Calu3 (cell line): ENCODE results near the gene PPP1CA. TPM values are rescaled to one million over a fixed set of nuclear protein-coding genes. Genes with fewer than 3 reads are reported as not detected.

Experiments
- BruUV-seq: library from RNA; stranded (reverse); fragments of 400-500 nt; replicated peaks from 2 replicates; lab custom pipeline; 2021; lab: Mats Ljungman, UMichigan
- CTCF ChIA-PET: fragments of 300-600 bp; sonication (Branson Sonifier 250); formaldehyde crosslinking; loops from one replicate; lab custom pipeline; 2022; ENCODE audit warnings: antibody characterized with exemption; lab: Charles Lee
- DNase-seq: peaks from one replicate; pipeline ENCODE4 v3.0.0; 2022
- H3K27ac Mint-ChIP-seq: one replicate; pipeline ENCODE4 v1.8.0; 2022; ENCODE audit warnings: mixed read lengths; ENCODE audit not compliant: unreplicated experiment
- H3K27me3 Mint-ChIP-seq: one replicate; pipeline ENCODE4 v1.8.0; 2022; ENCODE audit warnings: mixed read lengths; ENCODE audit not compliant: unreplicated experiment
- H3K36me3 Mint-ChIP-seq: one replicate; pipeline ENCODE4 v1.8.0; 2022; ENCODE audit warnings: mild to moderate bottlenecking, moderate library complexity, mixed read lengths; ENCODE audit not compliant: insufficient read depth, unreplicated experiment
- H3K4me1 Mint-ChIP-seq: one replicate; pipeline ENCODE4 v1.8.0; 2022; ENCODE audit warnings: mild to moderate bottlenecking, low read depth, mixed read lengths; ENCODE audit not compliant: unreplicated experiment
- H3K4me3 Mint-ChIP-seq: one replicate; pipeline ENCODE4 v1.8.0; 2022; ENCODE audit warnings: mild to moderate bottlenecking, low read depth, moderate library complexity, mixed read lengths; ENCODE audit not compliant: unreplicated experiment
- H3K9me3 Mint-ChIP-seq: one replicate; pipeline ENCODE4 v1.8.0; 2022; ENCODE audit warnings: low read depth, mixed read lengths; ENCODE audit not compliant: unreplicated experiment
- intact Hi-C: fragments of 100-400 bp; cut with micrococcal nuclease; formaldehyde crosslinking; loops from one replicate; pipeline ENCODE4 v1.10.0; 2022; ENCODE audit not compliant: unreplicated experiment
- total RNA-seq: library from RNA; stranded (reverse); gene quantifications from 2 replicates; pipeline ENCODE4 v1.2.3, GENCODE V29; 2022
- TF ChIP-seq, protein P1 (sequence below): fragments of 200-600 bp; IDR thresholded peaks from one replicate; pipeline ENCODE4 v1.8.0; 2022; ENCODE audit warnings: antibody characterized with exemption; ENCODE audit not compliant: unreplicated experiment

Gene PPP1CA
- total RNA-seq, 1 experiment from 2014 or later: 180 TPM

GRCh38 chr11:67448220-67448609 is 46.6 kb upstream of the PPP1CA start:
- Mint-ChIP-seq H3K4me1 (peaks cover 26% of the 10 kb centered on the region), H3K9me3 (no peaks in the 10 kb centered on the region), H3K27ac (no peak overlapping the region), H3K27me3 (no peaks in the 10 kb centered on the region), H3K36me3 (peaks cover 18% of the 10 kb centered on the region), H3K4me3 (no peak overlapping the region)
- TF ChIP-seq, protein P1, sequence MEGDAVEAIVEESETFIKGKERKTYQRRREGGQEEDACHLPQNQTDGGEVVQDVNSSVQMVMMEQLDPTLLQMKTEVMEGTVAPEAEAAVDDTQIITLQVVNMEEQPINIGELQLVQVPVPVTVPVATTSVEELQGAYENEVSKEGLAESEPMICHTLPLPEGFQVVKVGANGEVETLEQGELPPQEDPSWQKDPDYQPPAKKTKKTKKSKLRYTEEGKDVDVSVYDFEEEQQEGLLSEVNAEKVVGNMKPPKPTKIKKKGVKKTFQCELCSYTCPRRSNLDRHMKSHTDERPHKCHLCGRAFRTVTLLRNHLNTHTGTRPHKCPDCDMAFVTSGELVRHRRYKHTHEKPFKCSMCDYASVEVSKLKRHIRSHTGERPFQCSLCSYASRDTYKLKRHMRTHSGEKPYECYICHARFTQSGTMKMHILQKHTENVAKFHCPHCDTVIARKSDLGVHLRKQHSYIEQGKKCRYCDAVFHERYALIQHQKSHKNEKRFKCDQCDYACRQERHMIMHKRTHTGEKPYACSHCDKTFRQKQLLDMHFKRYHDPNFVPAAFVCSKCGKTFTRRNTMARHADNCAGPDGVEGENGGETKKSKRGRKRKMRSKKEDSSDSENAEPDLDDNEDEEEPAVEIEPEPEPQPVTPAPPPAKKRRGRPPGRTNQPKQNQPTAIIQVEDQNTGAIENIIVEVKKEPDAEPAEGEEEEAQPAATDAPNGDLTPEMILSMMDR: no peak
- no peak for DNase-seq
- intact Hi-C loops: no loop called here
- CTCF ChIA-PET: no interaction called here
- no TSS peak for BruUV-seq

DNA sequence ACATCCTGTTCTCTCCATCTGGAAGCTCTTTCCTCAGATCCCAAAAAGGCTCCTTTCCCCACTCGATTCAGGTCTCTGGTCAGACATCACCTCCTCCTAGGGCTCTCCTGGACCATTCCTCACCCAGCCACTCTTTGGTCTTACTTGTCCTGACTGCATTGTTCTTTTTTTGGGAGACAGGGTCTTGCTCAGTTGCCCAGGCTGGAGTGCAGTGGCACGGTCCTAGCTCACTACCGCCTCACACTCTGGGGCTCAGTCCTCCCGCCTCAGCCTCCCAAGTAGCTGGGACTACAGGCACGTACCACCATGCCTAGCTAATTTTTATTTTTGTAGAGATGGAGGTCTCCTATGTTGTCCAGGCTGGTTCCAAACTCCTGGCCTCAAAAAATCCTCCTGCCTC is 43.9 kb upstream of the PPP1CA start:
- CTCF ChIA-PET: no interaction called here
- Mint-ChIP-seq H3K27ac (peak overlapping the region; percentile 40), H3K36me3 (peaks cover 35% of the 10 kb centered on the region), H3K27me3 (no peaks in the 10 kb centered on the region), H3K4me1 (peaks cover 11% of the 10 kb centered on the region), H3K9me3 (no peaks in the 10 kb centered on the region), H3K4me3 (peak overlapping the region; percentile 84)
- intact Hi-C loops: no loop called here
- no TSS peak for BruUV-seq
- TF ChIP-seq, protein P1: no peak
- no peak for DNase-seq

DNA sequence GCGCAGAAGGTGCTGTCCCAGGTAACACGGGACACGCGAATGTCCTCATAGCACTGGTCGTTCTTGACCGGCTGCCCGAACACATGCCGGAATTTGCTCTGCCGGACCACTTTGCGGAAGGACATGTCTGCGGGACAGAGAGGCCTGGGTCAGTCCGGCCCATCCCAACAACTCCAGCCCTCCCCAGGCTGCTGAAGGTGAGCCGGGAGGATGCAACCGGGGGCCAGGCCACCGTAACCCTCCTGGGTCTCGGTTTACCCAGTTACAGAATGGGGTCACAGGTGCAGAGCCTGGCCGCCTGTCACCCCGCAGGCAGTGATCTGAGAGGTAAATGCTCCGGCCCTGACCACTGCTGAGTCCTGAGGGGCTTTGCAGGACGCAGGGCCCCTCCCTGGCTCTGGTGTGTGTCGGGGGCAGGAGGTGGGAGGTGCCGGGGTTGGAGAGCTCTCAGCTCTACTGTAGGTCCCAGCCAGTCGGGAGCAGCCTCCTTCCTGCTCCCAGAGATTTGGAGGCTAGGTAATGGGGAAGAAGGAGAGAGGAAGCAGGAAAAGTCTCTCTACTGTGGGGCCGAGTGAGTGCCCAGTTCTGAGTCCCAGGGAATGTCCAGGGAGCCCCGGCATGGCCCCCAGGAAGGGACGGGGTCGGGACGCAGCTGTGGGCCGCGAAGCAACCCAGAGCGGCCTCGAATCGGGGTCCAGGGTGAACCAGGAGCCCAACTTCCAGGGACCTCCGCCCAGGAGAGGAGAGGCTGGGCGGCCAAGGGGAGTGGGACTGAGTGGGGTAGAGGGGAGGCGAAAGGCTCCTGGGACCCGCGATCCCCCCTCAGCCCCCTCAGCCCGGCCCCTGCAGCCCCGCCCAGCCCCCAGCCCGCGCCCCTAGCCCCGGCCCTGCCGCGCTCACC is 41.1 kb upstream of the PPP1CA start:
- no TSS peak for BruUV-seq
- CTCF ChIA-PET: interaction anchor here (0.6 kb wide), 1 partner anchor 50 kb away, joined by 5 read pairs; no protein-coding TSS in a partner anchor
- TF ChIP-seq, protein P1: no peak
- Mint-ChIP-seq H3K4me1 (peaks cover 24% of the 10 kb centered on the region), H3K9me3 (no peaks in the 10 kb centered on the region), H3K27ac (no peak overlapping the region), H3K36me3 (peaks cover 60% of the 10 kb centered on the region), H3K4me3 (peak overlapping the region; percentile 84), H3K27me3 (no peaks in the 10 kb centered on the region)
- no peak for DNase-seq
- intact Hi-C loops: no loop called here

DNA sequence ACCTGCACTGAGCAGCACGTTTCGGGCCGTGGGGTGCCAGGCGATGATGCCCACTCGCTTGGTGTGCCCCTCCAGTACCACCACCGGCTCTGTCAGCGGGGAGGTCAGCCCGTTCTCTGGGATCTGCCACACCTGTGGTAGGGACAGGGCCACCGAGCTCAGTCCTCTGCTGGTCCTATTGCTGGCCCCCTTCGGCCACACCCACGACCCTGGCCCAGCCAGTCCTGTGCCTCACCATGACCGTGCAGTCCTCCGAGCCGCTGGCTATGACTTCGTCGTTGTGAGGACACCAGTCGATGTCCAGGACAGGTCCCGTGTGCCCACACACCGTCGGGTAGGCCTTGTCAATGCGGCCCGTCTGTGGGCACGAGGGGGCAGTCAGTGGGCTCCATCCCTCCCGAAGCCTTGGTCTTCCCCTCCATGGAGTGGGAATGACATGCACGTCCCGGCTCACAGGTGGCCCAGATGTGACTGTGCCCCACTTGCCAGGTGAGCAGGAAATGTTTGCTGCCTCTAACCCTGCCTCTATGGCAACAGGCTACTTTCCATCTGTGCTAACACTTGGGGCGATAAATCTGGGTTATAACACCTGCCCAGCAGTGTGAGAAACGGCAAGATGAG is 40.2 kb upstream of the PPP1CA start:
- DNase-seq: no peak
- no peaks in the 10 kb centered on the region for H3K9me3 Mint-ChIP-seq
- peaks cover 64% of the 10 kb centered on the region for H3K36me3 Mint-ChIP-seq
- peaks cover 24% of the 10 kb centered on the region for H3K4me1 Mint-ChIP-seq
- intact Hi-C loops: no loop called here
- no peak overlapping the region for H3K27ac Mint-ChIP-seq
- H3K27me3 Mint-ChIP-seq: no peaks in the 10 kb centered on the region
- BruUV-seq: TSS peak; percentile 47
- TF ChIP-seq, protein P1: no peak
- peak overlapping the region; percentile 84 for H3K4me3 Mint-ChIP-seq
- CTCF ChIA-PET: no interaction called here
